B cell (primary cell): Measurements from ENCODE around the gene TTC4.

Experiments
- EZH2 ChIP-seq: IDR thresholded peaks from 2 replicates; pipeline ENCODE4 v1.6.1; 2012; ENCODE audit warnings: borderline replicate concordance, low read depth, mild to moderate bottlenecking, moderate library complexity, low read length; ENCODE audit not compliant: insufficient read depth, poor library complexity, severe bottlenecking
- TF ChIP-seq, protein P1 (sequence below): fragments of 200-600 bp; IDR thresholded peaks from one replicate; pipeline ENCODE4 v1.8.0; 2022; ENCODE audit warnings: antibody characterized with exemption, mild to moderate bottlenecking

DNA sequence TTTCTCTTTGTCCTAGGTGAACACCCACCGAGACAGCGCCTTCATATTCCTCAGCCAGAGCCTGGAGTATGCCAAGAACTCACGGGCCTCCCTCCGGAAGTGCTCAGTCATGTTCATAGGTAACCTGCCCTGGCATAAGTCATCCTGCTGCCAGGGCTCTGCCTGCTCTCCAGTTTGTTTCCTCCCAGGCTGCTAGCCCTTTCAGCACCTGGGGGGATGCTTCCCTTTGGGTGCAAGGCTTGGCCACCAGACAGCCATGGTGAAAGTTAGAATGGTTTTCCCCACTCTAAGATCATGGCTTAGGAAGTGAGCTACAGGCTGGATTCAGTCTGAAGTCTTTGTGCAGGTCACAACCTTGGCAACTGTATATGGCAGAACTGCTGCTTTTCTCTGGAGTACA, 9.2 kb upstream of the TTC4 start:
- TF ChIP-seq, protein P1, sequence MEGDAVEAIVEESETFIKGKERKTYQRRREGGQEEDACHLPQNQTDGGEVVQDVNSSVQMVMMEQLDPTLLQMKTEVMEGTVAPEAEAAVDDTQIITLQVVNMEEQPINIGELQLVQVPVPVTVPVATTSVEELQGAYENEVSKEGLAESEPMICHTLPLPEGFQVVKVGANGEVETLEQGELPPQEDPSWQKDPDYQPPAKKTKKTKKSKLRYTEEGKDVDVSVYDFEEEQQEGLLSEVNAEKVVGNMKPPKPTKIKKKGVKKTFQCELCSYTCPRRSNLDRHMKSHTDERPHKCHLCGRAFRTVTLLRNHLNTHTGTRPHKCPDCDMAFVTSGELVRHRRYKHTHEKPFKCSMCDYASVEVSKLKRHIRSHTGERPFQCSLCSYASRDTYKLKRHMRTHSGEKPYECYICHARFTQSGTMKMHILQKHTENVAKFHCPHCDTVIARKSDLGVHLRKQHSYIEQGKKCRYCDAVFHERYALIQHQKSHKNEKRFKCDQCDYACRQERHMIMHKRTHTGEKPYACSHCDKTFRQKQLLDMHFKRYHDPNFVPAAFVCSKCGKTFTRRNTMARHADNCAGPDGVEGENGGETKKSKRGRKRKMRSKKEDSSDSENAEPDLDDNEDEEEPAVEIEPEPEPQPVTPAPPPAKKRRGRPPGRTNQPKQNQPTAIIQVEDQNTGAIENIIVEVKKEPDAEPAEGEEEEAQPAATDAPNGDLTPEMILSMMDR, result no peak
- no peak for TF ChIP-seq EZH2
